HCT116 (cell line): ENCODE measurements around the gene UBN1. TPM values are rescaled to one million over a fixed set of nuclear protein-coding genes. Genes with fewer than 3 reads are reported as not detected.

Experiments
- ATAC-seq: fragments of 200-7000 bp; cut with Tn5 transposase; 2 replicates; pipeline ENCODE4 v1.9.1; 2020; ENCODE audit warnings: mild to moderate bottlenecking, moderate library complexity
- BruUV-seq: library from RNA; stranded (reverse); fragments of 400-500 nt; replicated peaks from 2 replicates; lab custom pipeline; 2021; lab: Mats Ljungman, UMichigan
- CTCF ChIA-PET: fragments of 300-600 bp; sonication (Branson Sonifier 250); formaldehyde crosslinking; loops from one replicate; lab custom pipeline; 2021; ENCODE audit warnings: antibody characterized with exemption; lab: Charles Lee
- POLR2A ChIA-PET: fragments of 300-600, 350-600 bp; sonication (Branson Sonifier 250); formaldehyde crosslinking; loops from one replicate; lab custom pipeline; 2021; ENCODE audit warnings: antibody characterized with exemption; lab: Charles Lee
- RAD21 ChIA-PET, 2 experiments: fragments of 300-600 bp; sonication (Branson Sonifier 250); formaldehyde crosslinking; loops; one replicate each; lab custom pipeline; 2023; ENCODE audit warnings: low total read pairs in 2 of 2; ENCODE audit not compliant: uncharacterized antibody in 2 of 2, unreplicated experiment in 2 of 2, low non-redundant PET in 1 of 2; lab: Charles Lee
- DNase-seq: peaks from one replicate; pipeline ENCODE4 v3.0.0-alpha.2; 2010; ENCODE audit warnings: low read depth, low spot score
- H2AFZ ChIP-seq: fragments of 200-600 bp; shearing (Covaris generic), sonication (generic); 2 replicates; pipeline ENCODE4 v1.6.1; 2017; ENCODE audit warnings: low read depth, mixed run types, mixed read lengths, antibody characterized with exemption, low read length; ENCODE audit not compliant: poor library complexity, severe bottlenecking
- H3K27ac ChIP-seq: 2 replicates; pipeline ENCODE4 v1.5.1; 2012; ENCODE audit warnings: low read depth, low read length
- H3K27me3 ChIP-seq: fragments of 200-600 bp; sonication (generic); 2 replicates; pipeline ENCODE4 v1.6.1; 2016; ENCODE audit warnings: mixed run types, low read length, mixed read lengths; ENCODE audit not compliant: insufficient read depth
- H3K36me3 ChIP-seq, 2 experiments: fragments of 200-500 bp in 1 of 2; fragments of 200-600 bp in 1 of 2; sonication (Bioruptor generic) in 1 of 2; sonication (generic) in 1 of 2; 2 replicates each; pipeline versions ENCODE4 v1.5.1 to v1.6.1; 2014 to 2016; ENCODE audit warnings: low read length in 2 of 2, inconsistent platforms in 1 of 2, mixed read lengths in 1 of 2, mixed run types in 1 of 2; ENCODE audit not compliant: insufficient read depth in 2 of 2, control insufficient read depth in 1 of 2
- H3K4me1 ChIP-seq, 2 experiments: fragments of 200-600 bp in 1 of 2; sonication (generic) in 1 of 2; 2 replicates each; pipeline versions ENCODE4 v1.5.1 to v1.6.1; 2012 to 2017; ENCODE audit warnings: low read length in 2 of 2, inconsistent platforms in 1 of 2, mild to moderate bottlenecking in 1 of 2, mixed read lengths in 1 of 2, mixed run types in 1 of 2, moderate library complexity in 1 of 2; ENCODE audit not compliant: insufficient read depth in 2 of 2, control insufficient read depth in 1 of 2
- H3K4me2 ChIP-seq: fragments of 200-600 bp; sonication (generic); 2 replicates; pipeline ENCODE4 v1.6.1; 2017; ENCODE audit warnings: mixed run types, low read length, mixed read lengths
- H3K4me3 ChIP-seq, 2 experiments: fragments of 200-600 bp in 1 of 2; sonication (generic) in 1 of 2; replicated peaks in 1 of 2; 2 replicates each; pipeline ENCODE4 v1.5.1; 2011 to 2016; ENCODE audit warnings: low read length in 2 of 2, control low read depth in 1 of 2, low read depth in 1 of 2, mild to moderate bottlenecking in 1 of 2, mixed read lengths in 1 of 2, mixed run types in 1 of 2
- H3K79me2 ChIP-seq: fragments of 200-600 bp; sonication (generic); 2 replicates; pipeline ENCODE4 v1.6.1; 2017; ENCODE audit warnings: mild to moderate bottlenecking, mixed run types, low read length, moderate library complexity, mixed read lengths; ENCODE audit not compliant: insufficient read depth
- H3K9ac ChIP-seq: fragments of 200-600 bp; sonication (generic); 2 replicates; pipeline ENCODE4 v1.6.1; 2016; ENCODE audit warnings: low read length, mixed read lengths
- H3K9me2 ChIP-seq: fragments of 200-600 bp; sonication (generic), shearing (Covaris generic); 2 replicates; pipeline ENCODE4 v1.6.1; 2017; ENCODE audit warnings: mixed run types, mild to moderate bottlenecking, moderate library complexity; ENCODE audit not compliant: insufficient read depth
- H3K9me3 ChIP-seq, 2 experiments: fragments of 200-500 bp in 1 of 2; fragments of 200-600 bp in 1 of 2; sonication (Bioruptor generic) in 1 of 2; sonication (generic) in 1 of 2; 2 replicates each; pipeline ENCODE4 v1.6.1; 2014 to 2017; ENCODE audit warnings: low read length in 2 of 2, mixed read lengths in 2 of 2, inconsistent platforms in 1 of 2, low read depth in 1 of 2, mild to moderate bottlenecking in 1 of 2, mixed run types in 1 of 2, moderate library complexity in 1 of 2; ENCODE audit not compliant: control insufficient read depth in 1 of 2, insufficient read depth in 1 of 2
- H4K20me1 ChIP-seq: fragments of 200-600 bp; sonication (generic), shearing (Covaris generic); 2 replicates; pipeline ENCODE4 v1.6.1; 2017; ENCODE audit warnings: mixed run types, mild to moderate bottlenecking, moderate library complexity; ENCODE audit not compliant: insufficient read depth
- CEBPB ChIP-seq: IDR thresholded peaks from 2 replicates; pipeline ENCODE4 v1.6.1; 2012; ENCODE audit warnings: low read depth
- EZH2 ChIP-seq: fragments of 200-600 bp; sonication (generic); IDR thresholded peaks from 2 replicates; pipeline ENCODE4 v1.6.1; 2017; ENCODE audit warnings: antibody characterized with exemption, mixed run types
- JUND ChIP-seq: IDR thresholded peaks from 2 replicates; pipeline ENCODE4 v1.6.1; 2012
- MAX ChIP-seq: IDR thresholded peaks from 2 replicates; pipeline ENCODE4 v1.6.1; 2012
- POLR2AphosphoS5 ChIP-seq: IDR thresholded peaks from 2 replicates; pipeline ENCODE4 v1.6.1; 2011; ENCODE audit warnings: mild to moderate bottlenecking, low read depth, low read length, moderate library complexity
- RAD21 ChIP-seq: IDR thresholded peaks from 2 replicates; pipeline ENCODE4 v1.6.1; 2012; ENCODE audit warnings: low read depth, mild to moderate bottlenecking
- SP1 ChIP-seq: IDR thresholded peaks from 2 replicates; pipeline ENCODE4 v1.6.1; 2012; ENCODE audit warnings: low read depth
- SRF ChIP-seq: IDR thresholded peaks from 2 replicates; pipeline ENCODE4 v1.6.1; 2012; ENCODE audit warnings: low read depth
- TCF7L2 ChIP-seq: IDR thresholded peaks from 2 replicates; pipeline ENCODE4 v1.7.0; 2011; ENCODE audit warnings: borderline replicate concordance, inconsistent platforms; ENCODE audit not compliant: insufficient read depth, insufficient read length; ENCODE audit errors: extremely low read depth
- YY1 ChIP-seq: IDR thresholded peaks from 2 replicates; pipeline ENCODE4 v1.6.1; 2011; ENCODE audit warnings: low read length, low read depth, moderate library complexity, mild to moderate bottlenecking; ENCODE audit not compliant: insufficient replicate concordance; ENCODE audit errors: extremely low read depth
- ZBTB33 ChIP-seq: IDR thresholded peaks from 2 replicates; pipeline ENCODE4 v1.6.1; 2011; ENCODE audit warnings: mild to moderate bottlenecking, low read length, moderate library complexity; ENCODE audit not compliant: insufficient replicate concordance; ENCODE audit errors: extremely low read depth
- intact Hi-C: fragments of 100-400 bp; cut with micrococcal nuclease; formaldehyde crosslinking; loops from 2 replicates; pipeline ENCODE4 v1.10.0; 2022
- total RNA-seq: library from RNA; stranded (reverse); gene quantifications from one replicate; pipeline ENCODE4 v1.2.1, GENCODE V29; 2021; ENCODE audit not compliant: unreplicated experiment

Gene UBN1
- total RNA-seq, 1 experiment from 2014 or later: 31.9 TPM

- ATAC-seq (no peak), DNase-seq (no peak)
- no TSS peak for BruUV-seq
- RAD21 ChIA-PET: no interaction called here
- H3K36me3 ChIP-seq: peaks cover 0 to 13% of the 10 kb centered on the region in 2 experiments; a peak in 3 of 4 replicates
- H3K27me3 ChIP-seq: no peaks in the 10 kb centered on the region
- no peaks in the 10 kb centered on the region for H3K9me2 ChIP-seq
- H3K4me2 ChIP-seq: no peak overlapping the region
- H3K4me1 ChIP-seq: no peaks in the 10 kb centered on the region
- H3K9ac ChIP-seq: no peak overlapping the region
- intact Hi-C loops: no loop called here
- H3K27ac ChIP-seq: no peak overlapping the region
- no peak overlapping the region for H3K4me3 ChIP-seq
- no peak overlapping the region for H2AFZ ChIP-seq
- TF ChIP-seq ZBTB33 (no peak), MAX (no peak), JUND (no peak), CEBPB (no peak), SP1 (no peak), YY1 (no peak), POLR2AphosphoS5 (no peak), SRF (no peak), TCF7L2 (no peak), EZH2 (no peak), RAD21 (no peak)
- POLR2A ChIA-PET: no interaction called here
- no peaks in the 10 kb centered on the region for H4K20me1 ChIP-seq
- no peaks in the 10 kb centered on the region for H3K9me3 ChIP-seq
- no peaks in the 10 kb centered on the region for H3K79me2 ChIP-seq
- CTCF ChIA-PET: no interaction called here
Observed at GRCh38 chr16:4902038-4902437, 54.8 kb downstream of the UBN1 start.
